Mesothelial cell of epicardium (in vitro differentiated cells): Measurements from ENCODE around the gene ADGRG4. TPM values are rescaled to one million over a fixed set of nuclear protein-coding genes. Genes with fewer than 3 reads are reported as not detected.

Experiments used
- DNase-seq, 2 experiments: peaks; one replicate each; pipeline ENCODE4 v3.0.0; 2021; ENCODE audit warnings: low spot score in 2 of 2; ENCODE audit not compliant: unreplicated experiment in 2 of 2
- H3K27ac Mint-ChIP-seq: 2 replicates; pipeline ENCODE4 v1.8.0; 2021; ENCODE audit warnings: mixed read lengths
- H3K27me3 Mint-ChIP-seq: 2 replicates; pipeline ENCODE4 v1.8.0; 2021; ENCODE audit warnings: low read depth, mixed read lengths
- H3K36me3 Mint-ChIP-seq: 2 replicates; pipeline ENCODE4 v1.8.0; 2021; ENCODE audit warnings: mixed read lengths
- H3K4me1 Mint-ChIP-seq: 2 replicates; pipeline ENCODE4 v1.8.0; 2021; ENCODE audit warnings: mixed read lengths
- H3K4me3 Mint-ChIP-seq: 2 replicates; pipeline ENCODE4 v1.8.0; 2021; ENCODE audit warnings: mild to moderate bottlenecking, moderate library complexity, mixed read lengths
- H3K9me3 Mint-ChIP-seq: 2 replicates; pipeline ENCODE4 v1.8.0; 2021; ENCODE audit warnings: mixed read lengths
- total RNA-seq: library from RNA; stranded (reverse); gene quantifications from 3 replicates; pipeline ENCODE4 v1.2.1, GENCODE V29; 2021
- TF ChIP-seq, protein P1 (sequence below): fragments of 200-600 bp; sonication (generic); IDR thresholded peaks from one replicate; pipeline ENCODE4 v1.5.0; 2021; ENCODE audit warnings: antibody characterized with exemption; ENCODE audit not compliant: unreplicated experiment

The ADGRG4 gene
- total RNA-seq, 1 donor from 2014 or later = not detected

- H3K36me3 Mint-ChIP-seq = no peaks in the 10 kb centered on the region
- TF ChIP-seq, protein P1, sequence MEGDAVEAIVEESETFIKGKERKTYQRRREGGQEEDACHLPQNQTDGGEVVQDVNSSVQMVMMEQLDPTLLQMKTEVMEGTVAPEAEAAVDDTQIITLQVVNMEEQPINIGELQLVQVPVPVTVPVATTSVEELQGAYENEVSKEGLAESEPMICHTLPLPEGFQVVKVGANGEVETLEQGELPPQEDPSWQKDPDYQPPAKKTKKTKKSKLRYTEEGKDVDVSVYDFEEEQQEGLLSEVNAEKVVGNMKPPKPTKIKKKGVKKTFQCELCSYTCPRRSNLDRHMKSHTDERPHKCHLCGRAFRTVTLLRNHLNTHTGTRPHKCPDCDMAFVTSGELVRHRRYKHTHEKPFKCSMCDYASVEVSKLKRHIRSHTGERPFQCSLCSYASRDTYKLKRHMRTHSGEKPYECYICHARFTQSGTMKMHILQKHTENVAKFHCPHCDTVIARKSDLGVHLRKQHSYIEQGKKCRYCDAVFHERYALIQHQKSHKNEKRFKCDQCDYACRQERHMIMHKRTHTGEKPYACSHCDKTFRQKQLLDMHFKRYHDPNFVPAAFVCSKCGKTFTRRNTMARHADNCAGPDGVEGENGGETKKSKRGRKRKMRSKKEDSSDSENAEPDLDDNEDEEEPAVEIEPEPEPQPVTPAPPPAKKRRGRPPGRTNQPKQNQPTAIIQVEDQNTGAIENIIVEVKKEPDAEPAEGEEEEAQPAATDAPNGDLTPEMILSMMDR = no peak
Observed at GRCh38 chrX:136304493-136304892, 3.7 kb downstream of the ADGRG4 start.

GRCh38 chrX:136306182-136306581, 5.4 kb downstream of the ADGRG4 start:
- Mint-ChIP-seq H3K9me3 (peaks cover 27% of the 10 kb centered on the region), H3K27ac (no peak overlapping the region), H3K36me3 (no peaks in the 10 kb centered on the region), H3K27me3 (peaks cover 15% of the 10 kb centered on the region), H3K4me3 (no peak overlapping the region), H3K4me1 (no peaks in the 10 kb centered on the region)
- TF ChIP-seq, protein P1 = no peak
- DNase-seq = no peak

More at GRCh38 chrX:136304493-136304892, 3.7 kb downstream of the ADGRG4 start:
- peaks cover 15% of the 10 kb centered on the region for H3K27me3 Mint-ChIP-seq
- no peak overlapping the region for H3K4me3 Mint-ChIP-seq
- peaks cover 21% of the 10 kb centered on the region for H3K9me3 Mint-ChIP-seq
- no peaks in the 10 kb centered on the region for H3K4me1 Mint-ChIP-seq
- no peak overlapping the region for H3K27ac Mint-ChIP-seq
- no peak for DNase-seq

- Mint-ChIP-seq H3K4me3 (no peak overlapping the region), H3K36me3 (no peaks in the 10 kb centered on the region), H3K9me3 (peaks cover 19% of the 10 kb centered on the region), H3K27ac (no peak overlapping the region), H3K27me3 (peaks cover 15% of the 10 kb centered on the region), H3K4me1 (no peaks in the 10 kb centered on the region)
- TF ChIP-seq, protein P1 = no peak
- DNase-seq = no peak
Observed at GRCh38 chrX:136307471-136307870, 6.7 kb downstream of the ADGRG4 start.

DNA sequence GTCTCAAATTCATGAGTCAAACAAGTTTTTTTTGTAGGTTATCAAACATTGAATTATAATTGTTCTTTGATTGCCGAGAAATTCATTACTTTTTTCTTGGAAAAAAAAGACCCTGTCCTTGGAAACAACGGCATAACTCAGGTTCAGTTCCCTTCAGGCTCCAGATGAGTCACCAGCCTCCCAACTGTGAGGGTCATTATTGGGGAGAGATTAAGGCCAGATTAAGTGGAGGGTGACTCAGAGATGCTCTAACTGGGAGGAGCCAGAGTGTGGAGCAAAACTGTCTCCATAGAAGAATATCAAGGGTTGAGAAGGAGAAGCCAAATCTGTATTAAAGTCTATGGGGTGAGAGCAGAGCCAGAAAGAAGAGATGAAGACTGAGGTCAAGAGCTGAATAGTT, 9.6 kb downstream of the ADGRG4 start:
- peaks cover 15% of the 10 kb centered on the region for H3K27me3 Mint-ChIP-seq
- H3K9me3 Mint-ChIP-seq = peaks cover 17% of the 10 kb centered on the region
- TF ChIP-seq, protein P1 = no peak
- H3K36me3 Mint-ChIP-seq = no peaks in the 10 kb centered on the region
- no peak overlapping the region for H3K4me3 Mint-ChIP-seq
- no peak for DNase-seq
- H3K4me1 Mint-ChIP-seq = no peaks in the 10 kb centered on the region
- no peak overlapping the region for H3K27ac Mint-ChIP-seq

DNA sequence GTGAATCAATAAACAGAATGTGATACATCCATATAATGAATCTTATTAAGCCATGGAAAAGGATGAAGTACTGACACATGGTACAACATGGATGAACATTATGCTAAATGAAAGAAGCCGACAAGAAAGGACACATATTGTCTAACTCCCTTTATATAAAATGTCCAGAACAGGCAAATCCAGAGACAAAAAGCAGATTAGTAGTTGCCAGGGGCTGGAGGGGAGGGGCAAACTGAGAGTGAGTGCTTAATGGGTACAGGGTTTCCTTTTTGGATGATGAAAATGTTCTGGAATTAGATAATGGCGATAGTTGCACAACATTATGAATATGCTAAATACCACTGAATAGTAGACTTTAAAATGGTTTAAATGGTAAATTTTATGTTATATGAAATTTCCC, 17.4 kb downstream of the ADGRG4 start:
- Mint-ChIP-seq H3K36me3 (no peaks in the 10 kb centered on the region), H3K27me3 (no peaks in the 10 kb centered on the region)

More for the DNA sequence above, 17.4 kb downstream of the ADGRG4 start:
- Mint-ChIP-seq H3K4me1 (no peaks in the 10 kb centered on the region), H3K27ac (no peak overlapping the region), H3K4me3 (no peak overlapping the region), H3K9me3 (peaks cover 13% of the 10 kb centered on the region)
- no peak for DNase-seq
- TF ChIP-seq, protein P1 = no peak
